HepG2 (cell line): ENCODE measurements around the gene SEC31A. TPM values are rescaled to one million over a fixed set of nuclear protein-coding genes. Genes with fewer than 3 reads are reported as not detected.

Experiments
- ATAC-seq: fragments of 200-7000 bp; cut with Tn5 transposase; 3 replicates; pipeline ENCODE4 v1.9.1; 2020; ENCODE audit warnings: mild to moderate bottlenecking, moderate library complexity
- BruUV-seq: library from RNA; stranded (reverse); fragments of 400-500 nt; replicated peaks from 2 replicates; lab custom pipeline; 2021; lab: Mats Ljungman, UMichigan
- CTCF ChIA-PET: fragments of 300-600 bp; formaldehyde crosslinking; extraction: SDS; loops from one replicate; lab custom pipeline; 2021; ENCODE audit warnings: low total read pairs, inconsistent platforms, low intra/inter-chr PET ratio; lab: Yijun Ruan, JAX
- POLR2A ChIA-PET: fragments of 350-600 bp; sonication (Branson Sonifier 250); formaldehyde crosslinking; loops from one replicate; lab custom pipeline; 2020; ENCODE audit warnings: antibody characterized with exemption, inconsistent platforms; lab: Yijun Ruan, JAX
- DNase-seq: peaks from one replicate; pipeline ENCODE4 v3.0.0-alpha.2; 2015; ENCODE audit warnings: low spot score
- FAIRE-seq: peaks from 3 replicates; lab custom pipeline; 2011; peaks lifted over from hg19 to GRCh38; lab: Jason Lieb, UNC
- H2AFZ ChIP-seq: one replicate; pipeline ENCODE4 v1.6.1; 2011; ENCODE audit warnings: low read length, inconsistent platforms
- H3K27ac ChIP-seq: fragments of 300-600 bp; 3 replicates; pipeline ENCODE4 v1.8.0; 2011; ENCODE audit warnings: mixed run types, mild to moderate bottlenecking, mixed read lengths, low read length, inconsistent platforms; ENCODE audit not compliant: insufficient read depth; ENCODE audit errors: extremely low read length
- H3K27me3 ChIP-seq, 2 experiments: fragments of 200-600 bp in 1 of 2; 2 replicates in 1 of 2; 3 replicates in 1 of 2; pipeline versions ENCODE4 v1.6.0 to v1.8.0; 2011; ENCODE audit warnings: low read length in 2 of 2, mild to moderate bottlenecking in 2 of 2, moderate library complexity in 2 of 2, inconsistent platforms in 1 of 2; ENCODE audit not compliant: insufficient read depth in 2 of 2, control insufficient read depth in 1 of 2
- H3K36me3 ChIP-seq, 2 experiments: fragments of 200-600 bp in 1 of 2; replicated peaks in 1 of 2; 2 replicates in 1 of 2; 3 replicates in 1 of 2; pipeline versions ENCODE4 v1.5.1 to v1.8.0; 2011; ENCODE audit warnings: low read length in 2 of 2, inconsistent platforms in 1 of 2; ENCODE audit not compliant: insufficient read depth in 2 of 2, control insufficient read depth in 1 of 2
- H3K4me1 ChIP-seq: 2 replicates; pipeline ENCODE4 v1.5.1; 2012; ENCODE audit warnings: low read length, inconsistent platforms; ENCODE audit not compliant: insufficient read depth
- H3K4me2 ChIP-seq: 2 replicates; pipeline ENCODE4 v1.6.0; 2011; ENCODE audit warnings: low read depth, low read length, inconsistent platforms
- H3K4me3 ChIP-seq, 3 experiments: fragments of 200-600 bp in 1 of 3; sonication (generic), shearing (Covaris generic) in 1 of 3; replicated peaks in 1 of 3; 2 replicates each; pipeline ENCODE4 v1.5.1; 2011 to 2016; ENCODE audit warnings: low read length in 3 of 3, inconsistent platforms in 2 of 3, low read depth in 2 of 3, mild to moderate bottlenecking in 2 of 3, control low read depth in 1 of 3, mixed read lengths in 1 of 3; ENCODE audit not compliant: insufficient read depth in 1 of 3
- H3K79me2 ChIP-seq: one replicate; pipeline ENCODE4 v1.6.1; 2011; ENCODE audit warnings: low read length, inconsistent platforms; ENCODE audit not compliant: insufficient read depth
- H3K9ac ChIP-seq: 2 replicates; pipeline ENCODE4 v1.6.0; 2011; ENCODE audit warnings: mild to moderate bottlenecking, low read depth, low read length, inconsistent platforms; ENCODE audit not compliant: insufficient read depth
- H3K9me3 ChIP-seq: 2 replicates; pipeline ENCODE4 v1.5.1; 2012; ENCODE audit warnings: mild to moderate bottlenecking, low read length
- H4K20me1 ChIP-seq: 2 replicates; pipeline ENCODE4 v1.6.0; 2011; ENCODE audit warnings: inconsistent platforms, mild to moderate bottlenecking, low read length, moderate library complexity; ENCODE audit not compliant: insufficient read depth
- AKNA ChIP-seq: sonication (generic); formaldehyde crosslinking; IDR thresholded peaks from 2 replicates; pipeline ENCODE4 v1.4.0; 2020; ENCODE audit warnings: missing genetic modification reagents, borderline replicate concordance
- CREM ChIP-seq, 2 experiments: sonication (generic) in 1 of 2; formaldehyde crosslinking in 1 of 2; IDR thresholded peaks; 2 replicates each; pipeline versions ENCODE4 v1.4.0 to v1.6.1; 2016 to 2020; ENCODE audit warnings: antibody characterized with exemption in 1 of 2, mild to moderate bottlenecking in 1 of 2, missing genetic modification reagents in 1 of 2
- FOXA1 ChIP-seq, 2 experiments: fragments of 450-650 bp in 1 of 2; sonication (generic) in 1 of 2; formaldehyde crosslinking in 1 of 2; IDR thresholded peaks; 2 replicates each; pipeline versions ENCODE4 v1.4.0 to v1.6.1; 2016 to 2020; ENCODE audit warnings: missing genetic modification reagents in 1 of 2
- SSRP1 ChIP-seq: IDR thresholded peaks from 2 replicates; pipeline ENCODE4 v1.6.1; 2016; ENCODE audit warnings: control low read depth
- TARDBP ChIP-seq: sonication (generic); formaldehyde crosslinking; IDR thresholded peaks from 2 replicates; pipeline ENCODE4 v1.8.0; 2022; ENCODE audit warnings: mild to moderate bottlenecking, missing genetic modification reagents
- ZNF33A ChIP-seq: sonication (generic); formaldehyde crosslinking; IDR thresholded peaks from 2 replicates; pipeline ENCODE4 v1.5.1; 2020; ENCODE audit warnings: missing genetic modification reagents, mild to moderate bottlenecking, moderate library complexity, borderline replicate concordance
- ZNF704 ChIP-seq: sonication (generic); formaldehyde crosslinking; IDR thresholded peaks from 2 replicates; pipeline ENCODE4 v1.8.1; 2023; ENCODE audit warnings: mild to moderate bottlenecking, inconsistent platforms, moderate library complexity, missing genetic modification reagents, borderline replicate concordance
- ZNF710 ChIP-seq: sonication (generic); formaldehyde crosslinking; IDR thresholded peaks from 2 replicates; pipeline ENCODE4 v1.5.0; 2020; ENCODE audit warnings: mild to moderate bottlenecking, missing genetic modification reagents, borderline replicate concordance
- ZNF773 ChIP-seq: sonication (generic); formaldehyde crosslinking; IDR thresholded peaks from 2 replicates; pipeline ENCODE4 v1.4.0; 2020; ENCODE audit warnings: missing genetic modification reagents, borderline replicate concordance
- WGBS: methylation state at CpG from one replicate; pipeline ENCODE4 v1.1.6; 2017; ENCODE audit warnings: low lambda C conversion rate; 5-methylcytosine and 5-hydroxymethylcytosine counted together
- in situ Hi-C: cut with HindIII; loops from 2 replicates; pipeline ENCODE4 v1.10.0; 2017; ENCODE audit warnings: low pct_unique_long_range_greater_than_20kb; ENCODE audit not compliant: extremely low pct_ligation_motif_present
- intact Hi-C: fragments of 100-400 bp; cut with micrococcal nuclease; formaldehyde crosslinking; loops from one replicate; pipeline ENCODE4 v1.10.0; 2022; ENCODE audit not compliant: unreplicated experiment
- polyA plus RNA-seq, 8 experiments: library from polyadenylated mRNA; depleted of rRNA in 3 of 8; stranded (reverse) in 7 of 8; unstranded in 1 of 8; fragments of >200 nt; fragmentation: Illumina TruSeq in 4 of 8; extraction: Trizol in 4 of 8; gene quantifications; 2 replicates each; pipeline versions ENCODE4 v1.2.1 to v1.2.3, GENCODE V29; 2011 to 2016; ENCODE audit warnings: low read depth in 4 of 8, missing spikeins in 1 of 8, mixed read lengths in 1 of 8; ENCODE audit not compliant: insufficient read depth in 1 of 8
- total RNA-seq, 5 experiments: library from RNA; depleted of rRNA; stranded (reverse); fragments of >200 nt; fragmentation: Illumina TruSeq; extraction: Trizol; gene quantifications; 2 replicates each; pipeline ENCODE4 v1.2.3, GENCODE V29; 2016; ENCODE audit warnings: low read depth in 1 of 5

The SEC31A gene
- total and polyA plus RNA-seq, 2 of the 13 experiments (the other 11 are each of a cell fraction or from before 2014, with no cell fraction given): 231 to 435 TPM

GRCh38 chr4:82814034-82814433 is 76.9 kb downstream of the SEC31A start:
- TF ChIP-seq ZNF773 (CRISPR knock-in tag): no peak
- 0 out of 2 replicates have a peak, but pooled peaks have one; percentile 4 for TF ChIP-seq SSRP1 (CRISPR knock-in tag)
- TF ChIP-seq ZNF33A (CRISPR knock-in tag): no peak
- TF ChIP-seq CREM (IDR thresholded peaks at IDR 0.05): no peak
- no peak for TF ChIP-seq CREM (CRISPR knock-in tag; IDR thresholded peaks at IDR 0.05)
- no peak for TF ChIP-seq FOXA1 (IDR thresholded peaks at IDR 0.05)
- TF ChIP-seq FOXA1 (CRISPR knock-in tag; IDR thresholded peaks at IDR 0.05): no peak
- no peak for TF ChIP-seq ZNF704
- TF ChIP-seq TARDBP (CRISPR knock-in tag): no peak
- TF ChIP-seq AKNA: no peak
- TF ChIP-seq ZNF710 (CRISPR knock-in tag): no peak
- TF ChIP-seq, all 625 proteins: peak for 1
- Histone ChIP-seq H3K27ac (no peak overlapping the region), H3K9me3 (no peaks in the 10 kb centered on the region), H3K4me1 (peaks cover 17% of the 10 kb centered on the region), H3K79me2 (no peaks in the 10 kb centered on the region), H2AFZ (no peak overlapping the region), H3K4me3 (no peak overlapping the region), H3K27me3 (no peaks in the 10 kb centered on the region), H3K36me3 (peaks cover 2 to 10% of the 10 kb centered on the region in 2 experiments), H3K4me2 (no peak overlapping the region), H3K9ac (no peak overlapping the region), H4K20me1 (no peaks in the 10 kb centered on the region)
- ChIA-PET CTCF (no interaction called here), POLR2A (no interaction called here)
- no TSS peak for BruUV-seq
- intact Hi-C loops (no loop called here), in situ Hi-C loops (no loop called here)
- DNase-seq (no peak), ATAC-seq (peak; percentile 3), FAIRE-seq (no peak)
- 73% methylated on average over 1 of the region's 1 CpG for WGBS
